ENCODE data around the gene FASTKD1.
"Not testable (repeated sequence)": the region's sequence is repeated elsewhere in the genome, so short reads cannot be mapped to it uniquely, and the experiment has no call there.

FASTKD1 gene

DNA sequence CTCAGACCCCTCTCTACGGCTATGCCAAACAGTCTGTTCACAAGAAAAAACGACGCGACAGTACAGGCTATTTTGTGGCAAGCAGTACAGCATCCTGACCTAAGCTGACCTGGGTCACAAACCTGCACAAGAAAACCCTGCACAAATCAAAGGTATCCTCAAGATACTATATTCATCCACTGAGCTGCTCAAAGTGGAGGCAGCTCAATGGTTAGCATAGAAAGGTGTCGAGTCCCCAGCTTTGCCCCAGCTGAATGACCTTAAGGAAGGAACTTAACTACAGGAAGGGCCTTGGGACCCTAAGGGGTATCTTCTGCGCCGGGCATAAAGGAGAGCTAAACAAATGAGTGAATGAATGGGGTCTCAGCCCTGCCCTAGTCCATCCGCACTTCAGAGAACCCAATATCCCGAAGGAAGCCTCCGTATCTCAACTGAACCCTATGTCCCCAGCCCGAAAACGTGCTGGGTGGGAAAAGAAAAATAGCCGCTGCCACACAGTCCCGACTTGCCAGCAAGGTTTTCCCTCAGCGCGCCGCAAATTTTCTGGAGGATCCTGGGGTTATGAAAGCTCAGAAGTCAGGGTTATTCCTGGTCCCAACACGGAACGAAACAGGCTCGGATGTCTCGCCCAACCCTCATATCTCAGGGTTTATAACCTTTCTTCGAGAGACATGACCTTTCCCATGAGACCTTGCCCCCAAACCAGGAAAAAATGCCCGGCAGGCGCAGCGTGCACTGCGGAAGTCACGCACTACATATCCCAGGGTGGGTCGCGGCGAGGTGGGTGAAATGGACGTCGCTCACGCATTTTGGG, at the start of gene FASTKD1:
TSS of gene FASTKD1 (minus strand) at position 706 of the 814 bp plus-strand sequence. CDS start 1,836 bp downstream, outside the sequence.
- DNase-seq, result peak; percentile 94

- DNase-seq, result no peak
Observed at GRCh38 chr2:169623235-169623634, 49.6 kb upstream of the FASTKD1 start.

- DNase-seq, result no peak
Observed at GRCh38 chr2:169620509-169620908, 46.8 kb upstream of the FASTKD1 start.

DNA sequence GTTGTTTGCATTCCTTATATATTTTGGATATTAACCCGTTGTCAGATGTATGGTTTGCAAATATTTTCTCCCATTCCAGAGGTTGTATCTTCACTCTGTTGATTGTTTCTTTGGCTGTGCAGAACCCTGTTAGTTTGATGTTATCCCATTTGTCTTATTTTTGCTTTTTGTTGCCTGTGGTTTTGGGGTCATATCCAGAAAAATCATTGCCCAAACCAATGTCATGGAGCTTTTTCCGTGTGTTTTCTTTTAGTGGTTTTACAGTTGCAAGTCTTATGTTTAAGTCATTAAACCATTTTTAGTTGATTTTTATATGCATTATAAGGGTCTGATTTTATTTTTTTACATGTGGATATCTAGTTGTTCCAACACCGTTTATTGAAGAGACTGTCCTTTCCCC, 46.3 kb upstream of the FASTKD1 start:
- DNase-seq, result no peak

- DNase-seq, result not testable (repeated sequence)
Observed at GRCh38 chr2:169615982-169616381, 42.3 kb upstream of the FASTKD1 start.

GRCh38 chr2:169613876-169614275, 40.2 kb upstream of the FASTKD1 start:
- no peak for DNase-seq

GRCh38 chr2:169609264-169609663, 35.6 kb upstream of the FASTKD1 start:
- DNase-seq, result no peak

GRCh38 chr2:169599568-169599967, 25.9 kb upstream of the FASTKD1 start:
- DNase-seq, result no peak

- DNase-seq, result no peak
Observed at GRCh38 chr2:169598982-169599381, 25.3 kb upstream of the FASTKD1 start.

DNA sequence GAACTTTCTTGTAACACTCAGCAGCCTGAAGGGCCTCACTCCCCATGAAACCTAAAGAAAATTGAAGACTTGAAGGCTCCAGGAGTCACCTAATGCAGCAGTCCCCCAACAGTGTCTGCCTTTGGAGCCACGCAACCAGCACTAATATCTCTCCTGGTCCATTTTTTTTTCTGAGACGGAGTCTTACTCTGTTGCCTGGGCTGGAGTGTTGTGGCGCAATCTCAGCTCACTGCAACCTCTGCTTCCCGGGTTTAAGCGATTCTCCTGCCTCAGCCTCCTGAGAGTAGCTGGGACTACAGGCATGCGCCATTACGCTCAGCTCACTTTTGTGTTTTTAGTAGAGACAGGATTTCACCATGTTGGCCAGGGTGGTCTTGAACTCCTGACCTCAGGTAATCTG, 22.9 kb upstream of the FASTKD1 start:
- DNase-seq, result not testable (repeated sequence)

DNA sequence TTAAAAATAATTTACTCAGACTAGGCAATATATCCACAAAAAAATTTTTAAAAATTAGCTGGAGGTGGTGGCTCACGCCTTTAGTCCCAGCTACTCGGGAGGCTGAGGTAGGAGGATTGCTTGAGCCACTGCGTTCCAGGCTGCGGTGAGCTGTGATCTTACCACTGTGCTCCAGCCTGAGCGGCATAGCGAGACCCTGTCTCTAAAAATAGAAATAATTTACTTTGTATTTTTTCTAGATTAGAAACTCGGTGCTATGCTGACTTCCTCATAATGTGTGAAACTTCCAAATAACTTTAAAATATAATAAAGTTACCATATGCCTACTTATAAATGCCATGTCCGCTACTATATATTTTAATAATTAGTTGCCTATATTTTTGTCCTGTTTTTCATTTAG, 17.1 kb upstream of the FASTKD1 start:
- DNase-seq, result no peak

DNA sequence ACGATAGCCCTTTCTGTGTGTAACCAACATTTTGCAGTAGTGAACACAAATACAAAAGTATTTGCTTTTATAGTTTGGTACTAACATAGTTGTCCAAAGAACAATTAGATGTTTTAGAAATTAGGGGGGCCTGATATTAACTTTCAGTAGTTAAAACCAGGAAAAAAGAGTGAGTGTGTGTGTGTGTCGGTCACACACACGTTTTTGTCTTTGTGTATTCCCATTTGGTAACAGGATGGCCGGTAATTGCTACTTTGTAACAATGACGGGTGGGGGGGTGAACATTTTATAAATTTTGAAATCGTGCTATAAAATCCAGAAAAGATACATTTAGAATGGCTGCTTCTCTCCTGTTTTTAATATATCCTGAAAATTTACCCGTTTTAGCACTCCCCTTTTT, 12.0 kb upstream of the FASTKD1 start:
- DNase-seq, result no peak

DNA sequence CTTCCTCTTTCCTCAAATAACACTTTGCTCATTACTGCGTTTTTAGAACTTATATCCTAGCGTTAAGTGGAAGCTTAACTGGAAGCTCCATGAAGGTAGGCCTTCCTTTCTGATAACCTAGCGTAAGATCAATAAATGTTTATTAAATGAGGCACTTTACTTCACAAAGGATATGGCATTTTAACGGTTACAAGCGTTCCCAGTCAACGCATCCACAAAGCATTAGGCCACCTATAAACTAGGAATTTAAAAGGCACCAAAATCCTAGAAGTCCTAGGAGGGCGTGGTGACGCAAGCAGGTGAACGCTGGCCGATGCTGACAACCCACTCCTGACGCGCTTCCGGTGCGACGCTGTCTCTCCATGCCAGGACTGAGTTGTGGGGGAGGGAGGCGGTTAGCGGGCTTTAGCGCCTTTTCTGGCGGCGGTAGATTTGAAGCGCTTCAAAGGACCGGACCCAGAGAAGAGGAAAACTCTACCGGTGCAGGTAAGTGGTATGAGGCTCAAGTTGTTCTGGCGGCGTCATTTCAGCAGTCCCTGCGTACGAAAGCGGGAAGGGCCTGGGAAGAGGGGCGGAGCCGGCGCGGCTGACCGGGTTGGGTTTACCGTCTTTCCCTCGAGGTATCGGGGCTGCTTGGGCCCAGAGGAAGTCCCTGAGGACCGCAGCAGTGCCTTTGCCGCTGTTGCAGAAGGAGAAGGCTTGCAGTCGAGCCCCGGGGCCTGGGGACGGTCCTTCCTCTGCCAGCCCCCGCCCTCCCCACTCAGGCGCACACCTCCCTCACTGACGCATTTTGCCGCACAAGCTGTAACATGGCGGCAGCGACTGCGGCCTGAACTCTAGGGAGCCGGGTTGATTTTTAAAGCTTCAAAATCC, 10.6 kb upstream of the FASTKD1 start, which contains the start of gene PPIG:
TSS of gene PPIG (plus strand) at position 347 of the 873 bp plus-strand sequence. CDS start 19,691 bp downstream, outside the sequence.
- peak; percentile 93 for DNase-seq

GRCh38 chr2:169583518-169583917, 9.9 kb upstream of the FASTKD1 start:
- DNase-seq, result no peak

- DNase-seq, result not testable (repeated sequence)
Observed at GRCh38 chr2:169582552-169583266, 9.0 kb upstream of the FASTKD1 start.

- DNase-seq, result no peak
Observed at GRCh38 chr2:169579044-169579443, 5.4 kb upstream of the FASTKD1 start.

- DNase-seq, result not testable (repeated sequence)
Observed at GRCh38 chr2:169575264-169575663, 1.6 kb upstream of the FASTKD1 start.

GRCh38 chr2:169574539-169574938, 874 bp upstream of the FASTKD1 start:
- not testable (repeated sequence) for DNase-seq

GRCh38 chr2:169573974-169574299, 272 bp upstream of the FASTKD1 start:
- DNase-seq, result no peak

DNA sequence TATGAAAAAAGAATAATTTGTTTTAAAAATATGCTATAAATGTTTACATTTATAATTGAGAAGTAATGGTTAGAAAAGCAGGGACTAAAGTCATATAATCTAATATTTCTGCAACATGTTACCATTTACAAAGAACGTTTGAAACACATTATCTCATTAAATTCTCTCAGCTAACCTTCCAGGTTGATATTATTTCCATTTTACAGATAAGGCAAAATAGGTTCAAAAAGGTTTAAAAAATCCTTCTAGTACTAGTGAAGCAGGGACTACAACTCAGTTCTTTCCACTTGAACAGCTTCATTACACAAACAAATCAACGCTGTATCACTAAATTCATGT, 875 bp downstream of the FASTKD1 start:
- DNase-seq, result no peak

- DNase-seq, result no peak
Observed at GRCh38 chr2:169572189-169572588, 1.5 kb downstream of the FASTKD1 start.

DNA sequence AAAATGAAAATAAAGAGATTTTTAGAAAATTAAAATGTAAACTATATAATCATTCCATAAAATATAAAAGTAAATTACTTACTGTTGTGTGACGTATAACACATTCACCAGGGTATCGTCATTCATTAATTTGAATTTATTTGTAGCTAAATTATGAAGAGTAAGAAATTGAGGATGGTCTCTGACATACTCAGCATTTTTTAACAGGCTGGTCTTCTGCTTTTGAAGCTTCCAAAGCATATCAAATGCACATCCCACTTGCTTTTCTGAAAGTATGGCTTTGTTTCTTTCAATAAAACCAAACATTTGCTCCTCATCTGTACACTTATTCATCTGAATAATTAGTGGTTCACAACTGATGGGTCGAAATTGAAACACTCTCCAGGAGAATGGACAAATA, 2.1 kb downstream of the FASTKD1 start:
- DNase-seq, result no peak

GRCh38 chr2:169570752-169571151, 2.9 kb downstream of the FASTKD1 start:
- not testable (repeated sequence) for DNase-seq

All from stimulated activated CD4-positive, alpha-beta T cell treated with anti-CD3 and anti-CD28 coated beads, Interleukin-15, amount 100 ng/mL, for 24 hours (primary cell).